Embryonic facial prominence (tissue), 1 donor: Measurements from ENCODE around the gene GRK4.
"Not testable (repeated sequence)": the region's sequence is repeated elsewhere in the genome, so short reads cannot be mapped to it uniquely, and the experiment has no call there.

Experiments
- DNase-seq: peaks from one replicate; pipeline ENCODE4 v3.0.0-alpha.2; 2016; ENCODE audit errors: extremely low spot score

Gene GRK4

GRCh38 chr4:2958446-2958845 is 4.9 kb upstream of the GRK4 start:
- DNase-seq, result no peak

- DNase-seq, result not testable (repeated sequence)
Observed at GRCh38 chr4:2960450-2960849, 2.9 kb upstream of the GRK4 start.

DNA sequence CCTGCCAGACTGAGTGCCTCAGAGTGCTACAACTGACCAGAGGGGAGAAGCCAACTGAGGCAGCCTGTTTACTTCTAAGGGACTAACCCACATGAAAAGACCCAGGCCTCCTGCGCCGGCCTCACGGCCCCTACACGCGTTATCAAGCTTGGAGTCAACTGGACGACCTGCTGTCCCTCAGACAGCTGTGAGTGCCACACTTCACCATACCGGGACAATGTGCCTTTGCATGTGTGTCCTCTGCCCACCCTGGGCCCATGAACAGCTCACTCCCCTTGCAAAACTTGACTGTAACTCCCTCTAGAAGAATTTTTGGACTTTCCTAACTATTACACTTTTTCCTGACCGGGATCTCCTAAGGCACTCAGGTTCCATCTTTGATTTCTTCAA is 2.0 kb upstream of the GRK4 start:
- no peak for DNase-seq

DNA sequence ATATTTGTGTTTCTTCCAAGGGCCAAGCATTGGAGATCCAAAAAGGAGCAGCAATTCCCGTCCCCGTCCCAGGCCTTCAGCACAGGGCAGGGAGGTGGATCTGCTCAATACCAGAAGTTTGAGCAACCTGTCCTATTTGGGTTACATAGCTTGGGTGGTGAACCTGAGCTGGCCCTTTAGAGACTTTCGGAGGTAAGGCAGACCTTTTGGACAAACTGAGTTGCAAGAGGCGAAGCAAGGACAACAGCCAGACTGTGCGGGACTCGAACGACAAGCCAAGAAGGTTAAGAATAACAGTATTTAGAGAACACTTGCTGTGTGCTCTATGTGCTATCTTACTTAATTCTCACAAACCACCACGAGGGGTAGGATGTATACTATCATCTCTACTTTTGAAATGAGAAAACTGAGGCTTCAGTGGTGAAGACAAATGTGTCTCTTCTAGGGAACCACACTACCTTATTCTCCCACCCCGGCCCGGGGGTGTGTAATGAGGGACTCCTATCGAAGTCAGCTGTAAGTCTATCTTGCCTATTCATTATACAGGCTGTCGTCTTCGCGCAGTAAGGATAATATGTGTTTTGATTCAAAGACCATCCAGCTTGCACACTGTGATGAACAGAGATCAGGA is 1.4 kb upstream of the GRK4 start:
- DNase-seq, result no peak

DNA sequence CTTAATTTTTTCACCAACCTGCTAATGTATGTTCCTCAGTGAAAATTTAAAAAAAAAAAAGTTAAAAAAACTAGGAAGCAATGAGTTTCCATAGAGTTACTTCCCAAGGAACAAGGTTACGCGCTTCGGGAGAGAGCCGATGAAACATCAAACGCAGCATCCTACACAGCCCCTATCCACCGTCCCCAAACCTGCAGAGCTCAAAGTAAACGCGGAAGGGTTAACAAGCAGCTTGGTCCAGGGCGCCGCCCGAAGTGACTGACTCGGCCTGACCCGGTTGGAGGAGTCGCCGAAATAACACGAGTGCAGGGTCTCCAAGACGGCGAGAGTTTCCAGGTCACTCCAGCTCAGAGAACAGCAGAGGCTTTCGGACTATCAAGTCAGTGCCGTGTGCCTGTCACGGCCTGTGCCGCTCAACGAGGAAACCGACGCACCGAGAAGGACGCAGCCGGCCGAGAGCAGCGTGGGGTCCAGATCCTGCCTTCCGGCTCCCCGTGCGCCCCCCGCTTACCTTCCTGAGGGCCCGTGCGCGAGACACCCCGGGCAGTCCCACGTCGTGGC is 677 bp upstream of the GRK4 start:
- DNase-seq, result no peak

DNA sequence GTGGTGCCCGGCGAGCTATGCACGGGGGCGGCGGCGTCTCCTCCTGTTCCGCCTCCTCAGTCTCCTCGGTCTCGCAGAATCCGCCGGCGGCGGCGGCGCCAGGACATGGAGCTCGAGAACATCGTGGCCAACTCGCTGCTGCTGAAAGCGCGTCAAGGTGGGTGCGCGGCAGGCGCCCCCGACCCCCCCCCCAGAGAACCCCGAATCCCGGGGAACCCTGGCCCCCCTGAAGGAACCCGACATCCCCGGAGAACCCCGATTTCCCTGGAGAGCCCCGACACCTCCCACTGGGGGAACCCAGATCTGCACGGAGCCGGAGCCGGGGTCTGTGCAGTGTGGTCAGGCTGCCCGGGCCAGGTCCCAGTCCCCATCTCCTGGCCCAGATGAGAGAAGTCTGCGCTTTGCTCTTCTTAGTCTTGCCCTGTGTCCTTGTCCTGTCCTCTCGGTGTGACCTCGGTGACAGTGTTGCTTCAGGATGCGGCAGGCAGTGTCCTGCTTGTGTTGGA is 648 bp downstream of the GRK4 start:
- no peak for DNase-seq

- DNase-seq, result no peak
Observed at GRCh38 chr4:2964706-2965258, 1.4 kb downstream of the GRK4 start.

DNA sequence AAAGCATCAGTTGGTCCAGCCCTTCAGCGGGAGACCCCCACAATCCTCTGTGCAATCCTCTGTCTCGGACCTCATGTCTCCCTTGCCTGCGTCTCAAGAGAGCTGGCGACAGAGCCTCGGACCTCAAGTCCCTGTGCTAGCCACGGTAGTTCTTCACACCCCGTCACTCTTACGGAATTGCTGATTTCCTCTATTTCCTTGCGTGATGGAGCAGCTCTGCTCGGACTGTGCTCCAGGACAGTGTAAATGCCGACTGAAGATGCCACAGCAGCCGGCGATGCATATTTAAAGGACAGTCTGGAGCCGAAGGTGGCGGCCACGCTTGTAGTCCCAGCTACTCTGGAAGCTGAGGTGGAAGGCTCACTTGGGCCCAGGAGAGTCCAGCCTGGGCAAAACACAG is 1.9 kb downstream of the GRK4 start:
- no peak for DNase-seq

- no peak for DNase-seq
Observed at GRCh38 chr4:2968381-2968780, 5.0 kb downstream of the GRK4 start.

DNA sequence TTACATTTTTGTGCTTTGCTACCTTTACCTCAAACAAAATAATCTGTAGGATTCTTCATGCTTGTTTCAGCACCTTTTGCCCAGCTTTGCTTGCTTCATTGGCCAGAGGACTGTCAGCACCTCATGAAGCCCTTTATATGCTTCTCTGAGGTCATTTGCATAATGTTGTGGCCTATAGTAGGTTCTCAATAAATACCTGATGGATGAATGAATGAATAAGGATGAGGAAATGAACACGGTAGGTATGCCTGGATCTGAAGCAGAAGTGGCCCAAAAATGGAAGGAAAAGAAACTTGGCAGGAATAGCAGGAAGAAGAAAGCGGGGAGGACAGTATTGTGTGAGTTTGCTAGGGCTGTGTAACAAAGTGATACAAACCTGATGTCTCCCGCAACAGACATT is 7.9 kb downstream of the GRK4 start:
- no peak for DNase-seq

- no peak for DNase-seq
Observed at GRCh38 chr4:2977211-2978088, 14.1 kb downstream of the GRK4 start.

GRCh38 chr4:2981256-2981819 is 18.0 kb downstream of the GRK4 start:
- no peak for DNase-seq

DNA sequence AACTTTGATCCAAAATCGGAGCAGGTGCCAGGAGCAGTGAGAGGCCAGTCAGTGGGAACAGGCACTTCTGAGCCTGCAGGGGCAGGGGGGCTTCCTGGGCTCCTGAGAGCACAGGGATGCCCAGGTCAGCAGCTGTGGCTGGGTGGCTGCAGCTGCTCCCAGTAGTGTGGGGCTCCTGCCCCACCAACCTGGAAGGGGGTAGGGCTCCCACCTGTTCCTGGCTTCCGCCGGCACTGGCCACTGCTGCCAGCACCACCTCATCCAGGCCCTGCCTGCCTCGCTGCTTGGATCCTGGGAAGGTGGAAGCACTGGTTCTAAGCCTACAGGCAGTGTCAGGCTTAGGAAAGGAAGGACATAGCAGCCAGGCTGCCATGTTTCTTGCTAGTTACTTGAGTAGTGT is 18.6 kb downstream of the GRK4 start:
- no peak for DNase-seq

- not testable (repeated sequence) for DNase-seq
Observed at GRCh38 chr4:2983715-2984114, 20.3 kb downstream of the GRK4 start.

- DNase-seq, result no peak
Observed at GRCh38 chr4:2991243-2991642, 27.9 kb downstream of the GRK4 start.

DNA sequence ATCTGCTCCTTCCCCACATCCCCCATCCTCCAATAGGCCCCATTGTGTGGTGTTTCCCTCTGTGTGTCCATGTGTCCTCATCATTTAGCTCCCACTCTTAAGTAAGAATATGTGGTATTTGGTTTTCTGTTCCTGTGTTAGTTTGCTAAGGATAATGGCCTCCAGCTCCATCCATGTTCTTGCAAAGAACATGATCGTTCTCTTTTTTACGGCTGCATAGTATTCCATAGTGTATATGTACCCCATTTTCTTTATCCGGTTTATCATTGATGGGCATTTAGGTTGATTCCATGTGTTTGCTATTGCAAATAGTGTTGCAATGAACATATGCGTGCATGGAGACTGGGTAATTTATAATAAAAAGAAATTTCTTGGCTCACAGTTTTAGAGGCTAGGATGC is 31.5 kb downstream of the GRK4 start:
- DNase-seq, result no peak

DNA sequence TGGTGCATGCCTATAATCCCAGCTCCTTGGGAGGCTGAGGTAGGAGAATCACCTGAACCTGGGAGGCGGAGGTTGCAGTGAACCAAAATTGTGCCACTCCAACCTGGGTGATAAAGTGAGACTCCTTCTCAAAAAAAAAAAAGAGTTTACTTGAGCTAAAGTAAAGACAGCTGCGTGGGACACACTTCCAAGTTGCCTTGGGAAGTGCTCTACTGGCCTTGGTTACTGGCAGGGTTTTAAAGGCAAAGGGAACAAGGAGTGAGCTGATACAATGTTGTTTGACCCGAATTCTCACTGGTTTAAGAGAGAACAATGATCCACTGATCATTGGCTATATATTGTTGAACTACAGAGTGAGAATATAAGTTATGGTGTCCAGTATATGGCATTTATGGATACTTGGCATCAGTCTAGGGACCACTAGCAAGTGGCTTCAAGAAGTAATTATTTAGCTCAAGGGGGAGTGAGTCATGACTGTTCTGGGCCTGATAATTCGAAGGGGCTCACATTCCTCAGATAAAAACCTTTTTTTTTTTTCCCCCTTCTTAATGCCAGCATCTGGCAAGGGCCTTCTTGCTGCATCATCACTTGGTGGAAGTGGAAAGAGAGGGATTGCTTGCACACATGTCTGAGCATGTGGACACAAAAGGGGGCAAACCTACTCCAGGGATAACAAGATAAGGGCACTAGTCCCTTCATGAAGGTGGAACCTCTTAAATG is 32.3 kb downstream of the GRK4 start:
- no peak for DNase-seq

- no peak for DNase-seq
Observed at GRCh38 chr4:2996415-2996814, 33.0 kb downstream of the GRK4 start.

DNA sequence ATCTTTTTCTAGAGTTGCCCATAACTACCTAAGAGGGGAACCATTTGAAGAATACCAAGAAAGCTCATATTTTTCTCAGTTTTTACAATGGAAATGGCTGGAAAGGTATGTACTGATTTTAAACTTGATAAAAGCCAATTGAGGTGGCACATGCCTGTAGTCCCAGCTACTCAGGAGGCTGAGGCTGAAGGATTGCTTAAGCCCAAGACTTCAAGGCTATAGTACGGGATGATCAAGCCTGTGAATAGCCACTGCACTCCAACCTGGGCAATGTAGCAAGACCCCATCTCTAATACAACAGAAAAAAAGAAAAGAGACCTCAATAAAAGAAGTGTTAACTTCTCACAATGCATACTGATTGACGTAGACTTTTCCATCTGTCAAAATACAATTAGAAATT is 44.4 kb downstream of the GRK4 start:
- DNase-seq, result no peak

GRCh38 chr4:3009422-3009821 is 46.1 kb downstream of the GRK4 start:
- DNase-seq, result no peak

GRCh38 chr4:3010577-3010976 is 47.2 kb downstream of the GRK4 start:
- DNase-seq, result no peak

DNA sequence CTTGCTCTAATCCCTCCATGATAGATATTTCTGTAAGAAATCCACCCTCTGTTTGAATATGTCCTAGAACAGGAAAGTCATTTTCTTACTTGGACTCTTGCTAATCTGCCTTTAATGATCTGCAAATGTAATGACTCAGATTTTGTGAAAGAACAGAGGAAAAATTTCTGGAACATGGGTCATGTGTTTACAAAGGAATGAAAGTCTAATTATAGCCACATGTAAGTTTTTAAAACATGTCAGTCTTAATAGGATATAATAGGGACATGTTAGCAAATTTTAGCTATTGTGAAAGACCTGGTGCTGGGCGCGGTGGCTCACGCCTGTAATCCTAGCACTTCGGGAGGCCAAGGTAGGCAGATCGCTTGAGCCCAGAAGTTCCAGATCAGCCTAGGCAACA is 47.6 kb downstream of the GRK4 start:
- no peak for DNase-seq
